IPS-11a (cell line): ENCODE data around the gene TCF23.

Experiments used
- H3K4me3 ChIP-seq: one replicate; pipeline ENCODE4 v1.5.1; 2013; ENCODE audit warnings: low read depth, low read length, control low read depth

Gene TCF23

DNA sequence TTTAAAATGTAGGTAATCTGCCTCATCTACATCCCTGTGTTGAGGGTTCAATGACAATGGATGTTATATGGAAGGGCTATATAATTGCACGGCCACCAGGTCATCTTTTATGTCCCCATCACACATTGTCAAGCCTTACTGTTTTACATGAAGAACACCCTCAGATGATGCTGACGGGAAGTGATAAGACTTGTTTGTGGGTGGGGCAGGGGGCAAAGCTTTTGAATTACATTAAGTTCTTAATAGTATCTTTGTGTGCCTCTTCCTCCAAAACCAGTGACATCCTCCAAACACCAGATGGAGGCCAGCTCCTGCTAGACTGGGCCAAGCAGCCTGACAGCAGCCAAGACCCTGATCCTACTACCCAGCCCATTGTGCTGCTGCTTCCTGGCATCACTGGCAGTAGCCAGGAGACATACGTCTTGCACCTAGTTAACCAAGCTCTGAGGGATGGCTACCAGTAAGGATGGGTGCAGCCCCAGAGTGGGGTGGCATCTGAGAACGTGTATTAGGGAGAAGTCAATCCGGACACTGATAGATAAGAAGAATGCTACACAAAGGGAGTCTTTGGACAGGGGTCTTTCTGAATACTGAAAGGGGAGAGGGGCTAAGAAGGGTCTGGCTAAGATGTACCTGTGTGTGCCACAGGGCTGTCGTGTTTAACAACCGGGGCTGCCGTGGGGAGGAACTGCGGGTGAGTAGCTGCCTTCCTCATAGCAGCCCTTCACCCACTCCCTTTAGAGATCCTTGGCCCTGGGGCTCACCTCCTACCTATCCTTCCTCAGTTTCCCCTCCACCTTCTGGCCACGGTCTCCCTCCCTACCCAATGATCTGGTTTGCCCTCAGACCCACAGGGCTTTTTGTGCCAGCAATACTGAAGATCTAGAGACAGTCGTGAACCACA, 19.9 kb upstream of the TCF23 start:
- H3K4me3 ChIP-seq = no peak overlapping the region

GRCh38 chr2:27130396-27130795, 18.4 kb upstream of the TCF23 start:
- H3K4me3 ChIP-seq = no peak overlapping the region

- H3K4me3 ChIP-seq = no peak overlapping the region
Measured at GRCh38 chr2:27131429-27131828, 17.4 kb upstream of the TCF23 start.

DNA sequence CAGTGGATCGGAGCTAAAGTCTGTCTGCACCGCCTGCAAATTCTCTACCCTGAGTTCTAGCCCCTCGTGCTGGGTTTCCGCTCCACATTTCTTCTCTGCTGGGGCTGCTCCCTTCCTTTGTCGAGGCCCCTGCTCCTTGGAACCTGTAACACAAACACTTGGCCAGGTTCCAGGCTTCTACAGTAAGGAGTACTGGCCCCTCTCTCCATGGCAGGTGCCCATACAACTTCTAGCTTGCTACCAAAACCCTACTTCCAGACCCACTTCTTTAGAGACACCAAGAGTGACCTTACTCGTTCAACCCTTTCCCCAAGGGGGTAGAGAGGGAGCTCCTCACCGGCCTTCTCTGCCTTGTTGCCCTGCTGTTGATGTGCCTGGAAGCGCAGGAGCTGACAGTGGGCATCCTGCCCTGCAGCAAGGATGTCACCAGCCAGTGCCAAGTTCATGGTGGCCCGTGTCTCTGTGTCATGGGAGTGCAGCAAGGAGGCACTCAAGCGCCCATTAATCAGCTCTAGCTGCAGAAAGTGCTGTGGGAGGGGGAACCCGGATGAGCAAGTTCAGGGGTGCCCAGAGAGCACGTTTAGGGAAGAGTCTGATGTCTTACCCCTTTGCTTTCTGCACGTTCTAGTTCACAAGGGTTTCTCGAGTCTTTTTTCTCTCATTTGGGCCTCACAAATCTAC, 15.5 kb upstream of the TCF23 start:
- peak overlapping the region; percentile 88 for H3K4me3 ChIP-seq

GRCh38 chr2:27133905-27134780, 14.7 kb upstream of the TCF23 start, which contains the start of gene PREB:
Gene PREB, minus strand, starts transcription at chr2:27134636. Its CDS starts 215 bp downstream, at chr2:27134421.
- peak within 1 kb of the TSS; percentile 88 for H3K4me3 ChIP-seq

GRCh38 chr2:27134781-27135477, 13.9 kb upstream of the TCF23 start:
- peak overlapping the region; percentile 88 for H3K4me3 ChIP-seq

GRCh38 chr2:27135478-27135955, 13.3 kb upstream of the TCF23 start:
- no peak overlapping the region for H3K4me3 ChIP-seq

- H3K4me3 ChIP-seq = no peak overlapping the region
Measured at GRCh38 chr2:27136751-27137150, 12.1 kb upstream of the TCF23 start.

DNA sequence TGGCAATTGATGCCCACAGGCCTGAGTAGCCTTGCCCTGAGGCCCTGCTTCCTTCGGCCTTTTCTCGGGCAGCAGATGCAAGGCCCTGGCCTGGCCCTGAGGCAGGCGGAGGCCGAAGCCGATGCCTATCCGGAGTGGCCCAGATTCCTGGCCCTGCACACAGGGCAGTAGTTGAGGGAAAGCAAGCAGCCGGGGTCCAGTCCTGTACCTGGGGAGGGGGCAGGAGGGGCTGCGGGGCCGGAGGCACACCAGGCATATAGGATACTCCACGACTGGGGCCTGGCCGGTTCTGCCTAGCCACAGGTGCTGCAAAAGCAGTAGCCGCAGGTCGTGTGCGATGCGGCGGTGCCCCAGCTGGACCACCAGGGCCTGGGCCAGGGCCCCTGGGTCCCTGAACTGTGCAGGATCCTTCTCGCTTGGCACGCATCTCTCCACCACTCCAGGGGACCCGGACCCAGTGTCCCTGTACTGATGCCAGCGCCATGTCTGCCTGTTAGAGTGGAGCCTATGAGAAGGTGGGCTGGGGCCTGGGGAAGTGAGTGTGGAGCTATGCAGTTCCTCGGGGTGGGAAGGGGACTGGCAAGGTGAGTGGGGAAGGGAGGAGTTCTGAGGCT, 11.4 kb upstream of the TCF23 start:
- no peak overlapping the region for H3K4me3 ChIP-seq

GRCh38 chr2:27138111-27138510, 10.7 kb upstream of the TCF23 start:
- no peak overlapping the region for H3K4me3 ChIP-seq

GRCh38 chr2:27139310-27139709, 9.5 kb upstream of the TCF23 start, which contains the start of gene PRR30:
Gene PRR30, minus strand, starts transcription at chr2:27139410. Its CDS starts 1,081 bp downstream, at chr2:27138329.
- H3K4me3 ChIP-seq = no peak within 1 kb of the TSS

DNA sequence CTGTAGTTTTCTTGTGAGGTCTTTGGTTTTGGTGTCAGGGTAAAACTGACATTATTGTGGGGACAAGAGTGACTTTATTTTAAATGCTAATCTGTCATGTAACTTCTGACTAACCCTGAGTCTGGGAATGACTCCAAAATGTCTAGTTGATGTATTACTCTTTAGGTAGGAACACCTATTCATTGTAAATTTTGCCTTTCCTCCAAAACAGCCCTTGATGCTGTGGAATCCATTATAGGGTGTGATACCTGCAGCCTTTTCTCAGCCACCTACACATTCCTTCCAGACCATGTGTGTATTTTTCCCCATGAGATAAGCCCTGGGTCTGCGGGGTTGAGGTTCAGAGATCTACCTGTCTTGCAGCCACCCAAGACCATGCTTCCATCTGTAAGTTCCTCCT, 5.5 kb upstream of the TCF23 start:
- H3K4me3 ChIP-seq = no peak overlapping the region

DNA sequence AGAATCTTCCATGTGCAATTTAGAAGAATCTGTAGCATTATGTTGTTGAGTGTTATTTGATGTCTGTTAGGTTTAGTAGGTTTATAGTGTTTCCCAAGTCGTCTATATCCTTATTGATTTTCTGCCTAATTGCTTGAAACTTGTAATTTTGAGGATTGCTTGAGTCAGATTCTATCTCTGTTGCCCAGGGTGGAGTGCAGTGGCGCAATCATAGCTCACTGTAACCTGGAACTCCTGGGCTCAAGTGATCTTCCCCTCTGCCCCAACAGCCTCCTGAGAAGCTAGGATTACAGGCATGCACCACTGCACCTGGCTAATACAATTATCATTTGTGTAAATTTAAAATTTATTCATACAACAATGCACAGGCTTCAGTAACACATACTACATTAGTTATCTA, 3.1 kb upstream of the TCF23 start:
- no peak overlapping the region for H3K4me3 ChIP-seq

DNA sequence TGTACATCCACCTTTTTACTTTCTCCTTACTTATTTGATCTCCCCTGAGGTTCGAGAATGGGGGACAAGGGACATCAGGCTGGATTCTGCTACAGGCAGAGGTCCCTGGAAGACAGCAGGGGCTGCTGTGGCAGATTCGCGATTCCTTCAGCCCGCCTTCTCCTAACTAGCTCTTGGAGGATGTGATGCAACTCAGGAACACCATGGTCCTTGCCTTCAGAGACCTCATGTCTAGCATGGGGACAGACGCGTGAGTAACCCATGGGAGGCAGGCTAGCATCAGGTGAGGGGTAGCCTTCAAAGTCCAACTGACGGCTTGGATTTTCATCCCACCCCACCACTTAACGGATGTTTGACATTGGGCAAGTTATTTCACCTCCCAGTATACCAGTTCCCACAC, 869 bp upstream of the TCF23 start:
- no peak overlapping the region for H3K4me3 ChIP-seq

DNA sequence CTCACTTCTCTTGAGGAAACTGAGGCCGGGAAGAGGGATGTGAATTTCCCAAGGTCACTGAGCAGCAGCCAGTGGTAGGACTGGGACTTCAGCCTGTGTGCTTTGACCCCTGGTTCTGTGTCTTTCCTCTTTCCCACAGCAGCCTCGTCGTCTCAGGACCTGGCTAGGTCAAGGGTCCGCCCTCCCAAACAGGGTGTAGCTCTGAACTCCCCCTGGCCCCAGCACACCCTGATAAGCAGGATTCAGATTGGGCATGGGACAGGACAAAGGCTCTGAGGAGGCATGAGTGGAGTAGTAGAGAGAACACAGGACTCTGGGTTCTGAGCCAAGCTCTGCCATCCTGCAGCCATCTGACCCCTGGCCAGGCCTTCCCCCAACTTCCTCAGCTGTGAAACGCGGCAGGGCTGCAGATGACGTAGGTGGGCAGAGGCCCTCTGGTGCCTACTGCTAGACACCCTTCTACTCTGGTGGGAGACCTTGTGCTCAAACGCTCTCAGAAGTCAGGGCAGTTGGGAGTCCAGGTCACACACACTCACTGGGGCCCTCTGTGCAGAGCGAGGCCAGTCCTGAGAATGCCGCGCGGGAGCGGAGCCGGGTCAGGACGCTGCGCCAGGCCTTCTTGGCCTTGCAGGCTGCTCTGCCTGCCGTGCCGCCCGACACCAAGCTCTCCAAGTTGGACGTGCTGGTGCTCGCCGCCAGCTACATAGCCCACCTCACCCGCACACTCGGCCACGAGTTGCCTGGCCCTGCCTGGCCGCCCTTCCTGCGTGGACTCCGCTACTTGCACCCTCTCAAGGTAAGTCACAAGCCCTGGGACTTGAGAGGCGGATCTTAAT, 984 bp downstream of the TCF23 start:
- no peak overlapping the region for H3K4me3 ChIP-seq

- no peak overlapping the region for H3K4me3 ChIP-seq
Measured at GRCh38 chr2:27150639-27151230, 1.9 kb downstream of the TCF23 start.

DNA sequence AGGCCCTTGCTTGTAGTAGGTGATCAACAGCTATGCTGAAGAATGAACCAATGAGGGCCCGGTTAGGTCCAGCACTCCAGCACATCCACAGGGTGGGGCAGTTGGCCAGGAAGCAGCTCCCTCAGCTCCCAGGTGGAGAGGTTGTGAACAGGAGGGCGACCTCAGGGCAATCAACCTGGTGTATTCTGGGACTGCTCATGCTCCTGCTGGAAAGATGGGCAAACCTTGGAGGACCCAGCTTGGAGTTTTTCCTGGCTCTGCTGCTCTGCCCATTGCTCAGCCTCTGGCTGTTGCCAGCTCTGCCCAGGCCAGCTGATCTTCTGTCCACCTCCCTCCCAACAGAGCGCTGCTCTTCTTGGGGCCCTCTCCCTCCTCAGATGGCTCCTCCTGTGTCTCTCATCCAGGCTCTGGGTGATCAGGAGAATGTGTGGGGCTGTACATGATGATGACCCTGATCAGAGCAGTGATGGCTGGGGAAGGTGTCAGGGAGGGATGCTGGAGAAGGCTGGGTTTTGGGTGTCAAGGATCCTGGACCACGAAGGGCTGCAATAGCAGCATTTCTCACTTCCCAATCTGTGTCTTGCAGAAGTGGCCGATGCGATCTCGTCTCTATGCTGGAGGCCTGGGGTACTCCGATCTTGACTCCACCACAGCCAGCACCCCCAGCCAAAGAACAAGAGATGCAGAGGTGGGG, 3.4 kb downstream of the TCF23 start:
- H3K4me3 ChIP-seq = no peak overlapping the region
